C4-2B (cell line): Measurements from ENCODE around the gene TAGLN2.

Experiments used
- CTCF ChIP-seq: fragments of 450-650 bp; conservative IDR thresholded peaks from 2 replicates; pipeline ENCODE4 v1.5.1; 2017; ENCODE audit warnings: mild to moderate bottlenecking
- ZFX ChIP-seq: fragments of 450-650 bp; IDR thresholded peaks from 2 replicates; pipeline ENCODE4 v1.6.1; 2017

DNA sequence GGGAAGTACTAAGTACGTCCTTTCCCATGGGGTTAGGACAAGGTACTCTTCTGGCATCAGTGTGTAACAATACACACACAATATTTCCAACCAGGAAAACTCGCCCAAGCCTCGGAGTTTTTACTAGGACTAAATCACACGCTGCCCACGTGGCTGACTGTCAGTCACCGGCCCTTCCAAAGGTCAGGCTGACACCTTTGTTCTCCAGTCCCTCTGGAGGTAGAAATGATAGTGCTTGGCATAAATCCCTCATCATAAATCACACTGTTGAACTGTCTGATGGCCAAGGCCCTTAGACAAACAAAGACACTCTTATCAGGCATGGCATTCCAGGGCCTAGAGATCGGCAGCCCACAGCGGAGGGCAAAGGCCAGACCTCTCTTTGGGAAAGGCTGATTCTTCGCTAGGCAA, 45.6 kb upstream of the TAGLN2 start:
- TF ChIP-seq CTCF = no peak
- TF ChIP-seq ZFX = no peak
